B cell (primary cell): ENCODE results near the gene UBAP1L.

ENCODE experiments used
- CTCF ChIP-seq: fragments of 200-600 bp; IDR thresholded peaks from one replicate; pipeline ENCODE4 v1.8.0; 2022; ENCODE audit warnings: antibody characterized with exemption, mild to moderate bottlenecking
- EZH2 ChIP-seq: IDR thresholded peaks from 2 replicates; pipeline ENCODE4 v1.6.1; 2012; ENCODE audit warnings: borderline replicate concordance, low read depth, mild to moderate bottlenecking, moderate library complexity, low read length; ENCODE audit not compliant: insufficient read depth, poor library complexity, severe bottlenecking

GRCh38 chr15:65069179-65069578, 45.8 kb downstream of the UBAP1L start:
- TF ChIP-seq CTCF (no peak), EZH2 (no peak)
